Spleen (tissue), 11 donors: Measurements from ENCODE around the gene WASHC2A. TPM values are rescaled to one million over a fixed set of nuclear protein-coding genes. Genes with fewer than 3 reads are reported as not detected.
"Not testable (repeated sequence)": the region's sequence is repeated elsewhere in the genome, so short reads cannot be mapped to it uniquely, and the experiment has no call there.

ENCODE experiments used
- DNase-seq: peaks from one replicate; pipeline ENCODE4 v3.0.0-alpha.2; 2020
- H3K27ac ChIP-seq, 8 donors: fragments of 200-600 bp; sonication (generic) in 7 of 8; 1 replicate in 4 of 8; 2 replicates in 4 of 8; pipeline versions ENCODE4 v1.5.0 to v1.8.0; 2016 to 2021; ENCODE audit warnings: inconsistent platforms in 4 of 8, mild to moderate bottlenecking in 4 of 8, moderate library complexity in 1 of 8
- H3K27me3 ChIP-seq, 7 donors: fragments of 200-600 bp; sonication (generic) in 6 of 7; replicated peaks in 1 of 7; 1 replicate in 4 of 7; 2 replicates in 3 of 7; pipeline versions ENCODE4 v1.5.0 to v1.8.0; 2016 to 2021; ENCODE audit warnings: inconsistent platforms in 3 of 7, mild to moderate bottlenecking in 1 of 7
- H3K36me3 ChIP-seq, 6 donors: fragments of 200-600 bp; sonication (generic) in 5 of 6; 1 replicate in 4 of 6; 2 replicates in 2 of 6; pipeline versions ENCODE4 v1.5.0 to v1.8.0; 2016 to 2021; ENCODE audit warnings: inconsistent platforms in 2 of 6
- H3K4me1 ChIP-seq, 6 donors: fragments of 200-600 bp; sonication (generic) in 5 of 6; 1 replicate in 3 of 6; 2 replicates in 3 of 6; pipeline versions ENCODE4 v1.5.0 to v1.8.0; 2016 to 2021; ENCODE audit warnings: inconsistent platforms in 3 of 6
- H3K4me3 ChIP-seq, 8 donors: fragments of 200-600 bp; sonication (generic) in 7 of 8; 1 replicate in 4 of 8; 2 replicates in 4 of 8; pipeline versions ENCODE4 v1.5.0 to v1.8.0; 2016 to 2021; ENCODE audit warnings: inconsistent platforms in 4 of 8, mild to moderate bottlenecking in 4 of 8, moderate library complexity in 2 of 8
- H3K9me3 ChIP-seq, 8 donors: fragments of 200-600 bp; sonication (generic) in 7 of 8; 1 replicate in 4 of 8; 2 replicates in 4 of 8; pipeline versions ENCODE4 v1.5.0 to v1.8.0; 2016 to 2021; ENCODE audit warnings: inconsistent platforms in 4 of 8
- POLR2A ChIP-seq, 3 donors: fragments of 450-650 bp; IDR thresholded peaks; one replicate each; pipeline ENCODE4 v1.5.1; 2017; ENCODE audit warnings: antibody characterized with exemption in 3 of 3, mild to moderate bottlenecking in 1 of 3
- WGBS, 5 donors: extraction: QIAGEN DNeasy Blood & Tissue Kit in 3 of 5; methylation state at CpG; one replicate each; pipeline versions ENCODE4 v1.1.5 to v1.1.7; 2013 to 2018; 5-methylcytosine and 5-hydroxymethylcytosine counted together
- intact Hi-C: fragments of 100-400 bp; cut with DNase I; formaldehyde crosslinking; loops from one replicate; pipeline ENCODE4 v1.15.0; 2023; ENCODE audit warnings: low total_unique reads
- polyA plus RNA-seq, 3 donors: library from polyadenylated mRNA; stranded (reverse); fragments of 200-250 nt; gene quantifications; one replicate each; pipeline ENCODE4 v1.2.1, GENCODE V29; 2013
- total RNA-seq, 7 donors: library from RNA; depleted of rRNA in 3 of 7; stranded (reverse); fragments of >200 nt in 3 of 7; fragmentation: NEBNext Ultra II Directional in 4 of 7; extraction: Animal tissue kit (Norgen Biotek cat#: 25700) in 4 of 7; gene quantifications; one replicate each; pipeline versions ENCODE4 v1.1.0 to v1.2.1, GENCODE V29; 2016 to 2021
- donor health status: healthy with polysubstance abuse.
- donor health status: DM: no; HTN: no; CAD: no; lungs with moderate emphysema.
- donor health status: DM: no; HTN: no; CAD: no.
- donor health status: Bipolar disorder and iron deficiency.
- donor health status: healthy.
- donor health status: DM: no; HTN: no; CAD: no.
- donor health status: DM: yes; HTN: yes; CAD: no.

The WASHC2A gene
- total and polyA plus RNA-seq, 10 donors = 18.4 to 55.3 (median 41.5) TPM

GRCh38 chr10:50061548-50061947 is 6.2 kb upstream of the WASHC2A start:
- WGBS, 5 donors = 75 to 83% (median 77%) methylated on average over 5 to 7 of the region's 7 CpGs
- intact Hi-C loops, H3K4me3 ChIP-seq, H3K4me1 ChIP-seq, H3K27ac ChIP-seq, H3K27me3 ChIP-seq, DNase-seq, H3K36me3 ChIP-seq, H3K9me3 ChIP-seq: not testable (repeated sequence)

- no peaks in the 10 kb centered on the region for H3K27me3 ChIP-seq
- 22 to 47% (median 40%) methylated on average over 8 of the region's 8 CpGs for WGBS, 5 donors
Measured at GRCh38 chr10:50063100-50063499, 4.7 kb upstream of the WASHC2A start.

DNA sequence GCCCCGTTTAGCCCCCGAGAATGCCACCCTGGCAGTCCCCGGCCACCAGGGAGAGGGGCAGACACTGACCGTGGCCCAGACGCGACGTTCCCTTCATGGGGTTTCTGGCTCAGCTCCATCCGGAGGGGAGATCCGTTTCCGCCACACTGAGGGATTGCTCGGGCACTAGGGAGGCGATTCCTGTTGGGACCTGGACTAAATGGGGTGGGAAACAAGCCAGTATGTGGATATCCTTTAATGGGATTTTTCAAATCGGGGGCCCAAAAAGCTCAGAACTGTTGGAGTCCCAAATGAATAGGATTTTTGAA is 552 bp downstream of the WASHC2A start:
- H3K27me3 ChIP-seq, DNase-seq, intact Hi-C loops, H3K9me3 ChIP-seq: not testable (repeated sequence)
- peaks cover 0 to 30% (median 8%) of the 10 kb centered on the region in 6 donors for H3K4me1 ChIP-seq
- peak overlapping the region in 5 of 8 donors; percentile 80 to 89 (median 86) for H3K27ac ChIP-seq
- peaks cover 0 to 21% (median 0%) of the 10 kb centered on the region in 6 donors for H3K36me3 ChIP-seq
- H3K4me3 ChIP-seq = peak overlapping the region; percentile 60 to 94 (median 68)
- WGBS, 5 donors = 1 to 21% (median 4%) methylated on average over 2 to 12 of the region's 13 CpGs

More at GRCh38 chr10:50063100-50063499, 4.7 kb upstream of the WASHC2A start:
- Histone ChIP-seq H3K27ac (no peak overlapping the region), H3K36me3 (no peaks in the 10 kb centered on the region), H3K9me3 (no peaks in the 10 kb centered on the region), H3K4me1 (peaks cover 0 to 9% (median 2%) of the 10 kb centered on the region in 6 donors), H3K4me3 (no peak overlapping the region)
- no peak for TF ChIP-seq POLR2A (IDR thresholded peaks at IDR 0.05)
- DNase-seq = no peak
- intact Hi-C loops = no loop called here

DNA sequence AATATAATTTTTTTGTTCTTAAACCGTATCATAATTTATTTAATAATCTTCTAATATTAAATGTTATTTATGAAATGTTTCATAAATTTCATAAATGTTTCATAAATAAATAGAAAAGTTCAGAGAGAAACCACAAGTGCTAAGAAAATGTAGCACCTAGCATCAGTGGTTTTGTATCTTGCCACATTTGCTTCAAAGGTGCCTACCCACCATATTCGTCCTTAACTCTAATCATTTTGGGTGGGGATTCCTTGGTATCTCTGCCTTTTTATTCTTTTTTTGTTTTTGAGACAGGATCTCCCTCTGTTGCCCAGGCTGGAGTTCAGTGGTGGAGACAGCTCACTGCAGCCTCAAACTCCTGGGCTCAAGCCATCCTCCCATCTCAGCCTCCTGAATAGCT is 7.4 kb downstream of the WASHC2A start:
- H3K4me1 ChIP-seq, H3K27ac ChIP-seq, intact Hi-C loops, H3K9me3 ChIP-seq, DNase-seq, H3K4me3 ChIP-seq, H3K27me3 ChIP-seq: not testable (repeated sequence)
- 94 to 98% (median 96%) methylated on average over 1 to 2 of the region's 2 CpGs for WGBS, 5 donors
- H3K36me3 ChIP-seq = peaks cover 0 to 61% (median 5%) of the 10 kb centered on the region in 6 donors

DNA sequence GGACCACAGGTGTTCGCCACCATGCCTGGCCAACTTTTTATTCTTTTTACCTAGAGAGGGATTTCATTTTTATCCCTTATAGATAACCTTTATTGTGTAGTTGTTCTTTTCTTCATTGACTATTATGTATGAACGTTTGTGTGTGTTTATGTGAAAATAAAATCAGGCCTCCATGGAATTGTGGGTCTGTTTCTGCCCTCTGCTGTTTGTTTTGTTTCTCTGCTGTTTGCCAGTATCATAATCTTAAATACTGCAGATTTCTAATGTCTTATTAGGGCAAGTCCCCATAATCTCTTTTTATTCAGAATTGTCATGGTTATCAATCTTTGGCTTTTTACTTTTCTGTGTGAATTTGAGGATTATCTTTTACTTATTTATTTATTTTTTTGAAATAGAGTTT is 7.8 kb downstream of the WASHC2A start:
- H3K27me3 ChIP-seq, DNase-seq, H3K4me3 ChIP-seq, H3K27ac ChIP-seq, H3K9me3 ChIP-seq, H3K4me1 ChIP-seq, intact Hi-C loops: not testable (repeated sequence)
- peaks cover 0 to 61% (median 5%) of the 10 kb centered on the region in 6 donors for H3K36me3 ChIP-seq
- 52 to 66% (median 63%) methylated on average over 2 of the region's 2 CpGs for WGBS, 5 donors

DNA sequence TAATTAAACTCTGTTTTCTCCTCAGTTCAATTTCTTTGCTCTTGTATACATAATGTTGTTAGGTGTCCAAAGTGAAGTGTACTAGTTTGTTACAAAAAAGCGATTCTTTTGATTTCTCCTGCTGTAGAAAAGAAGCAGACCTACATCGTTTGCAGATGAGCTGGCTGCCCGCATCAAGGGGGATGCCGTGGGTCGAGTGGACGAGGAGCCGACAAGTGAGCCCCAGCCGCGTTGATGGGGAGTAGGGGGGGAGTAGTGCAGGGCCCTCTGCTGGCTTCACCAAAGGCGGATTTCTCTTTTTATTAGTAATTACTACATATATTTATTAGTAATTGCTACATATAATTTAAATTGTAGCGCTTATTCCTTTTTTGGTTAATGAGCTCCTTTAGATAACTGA is 23.6 kb downstream of the WASHC2A start:
- not testable (repeated sequence) for H3K27ac ChIP-seq

GRCh38 chr10:50092928-50093327 is 25.2 kb downstream of the WASHC2A start:
- H3K4me3 ChIP-seq, H3K4me1 ChIP-seq, H3K27me3 ChIP-seq, H3K9me3 ChIP-seq, intact Hi-C loops, DNase-seq, H3K27ac ChIP-seq: not testable (repeated sequence)
- 90 to 100% methylated on average over 2 to 5 of the region's 8 CpGs; no CpG with 5 or more reads in 3 of the 5 donors for WGBS, 5 donors
- H3K36me3 ChIP-seq = peaks cover 0 to 42% (median 2%) of the 10 kb centered on the region in 6 donors

More for the DNA sequence above, 23.6 kb downstream of the WASHC2A start:
- 86 to 98% (median 96%) methylated on average over 6 to 8 of the region's 11 CpGs for WGBS, 5 donors
- peaks cover 0 to 46% (median 7%) of the 10 kb centered on the region in 6 donors for H3K36me3 ChIP-seq
- H3K27me3 ChIP-seq, intact Hi-C loops, DNase-seq, H3K4me1 ChIP-seq, H3K4me3 ChIP-seq, H3K9me3 ChIP-seq: not testable (repeated sequence)

- H3K27me3 ChIP-seq, H3K27ac ChIP-seq, DNase-seq, H3K4me1 ChIP-seq, H3K9me3 ChIP-seq, H3K4me3 ChIP-seq, intact Hi-C loops: not testable (repeated sequence)
- H3K36me3 ChIP-seq = peaks cover 0 to 53% (median 2%) of the 10 kb centered on the region in 6 donors
- 90 to 100% (median 99%) methylated on average over 1 to 5 of the region's 5 CpGs for WGBS, 5 donors
Measured at GRCh38 chr10:50094630-50095029, 26.9 kb downstream of the WASHC2A start.

DNA sequence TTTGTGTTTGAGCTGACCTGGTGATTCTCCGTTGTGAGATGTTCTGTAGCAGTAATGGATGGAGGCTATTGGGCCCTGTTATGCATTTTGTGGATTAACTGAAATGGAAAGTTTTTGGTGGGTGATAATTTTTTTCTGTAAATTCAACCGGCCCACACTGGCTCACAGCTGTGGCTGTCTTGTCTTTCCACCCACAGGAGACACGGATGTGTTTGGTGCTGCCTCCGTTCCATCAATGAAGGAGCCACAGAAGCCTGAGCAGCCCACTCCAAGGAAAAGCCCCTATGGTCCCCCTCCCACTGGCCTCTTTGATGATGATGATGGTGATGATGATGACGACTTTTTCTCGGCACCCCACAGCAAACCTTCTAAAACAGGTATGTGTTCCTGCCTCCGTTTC is 27.6 kb downstream of the WASHC2A start:
- peaks cover 0 to 53% (median 2%) of the 10 kb centered on the region in 6 donors for H3K36me3 ChIP-seq
- H3K9me3 ChIP-seq, H3K4me1 ChIP-seq, H3K4me3 ChIP-seq, H3K27ac ChIP-seq, DNase-seq, intact Hi-C loops, H3K27me3 ChIP-seq: not testable (repeated sequence)
- 89 to 99% (median 95%) methylated on average over 7 of the region's 7 CpGs for WGBS, 5 donors

GRCh38 chr10:50096722-50097121 is 29.0 kb downstream of the WASHC2A start:
- H3K4me3 ChIP-seq, intact Hi-C loops, H3K27ac ChIP-seq, H3K4me1 ChIP-seq, DNase-seq, H3K27me3 ChIP-seq, H3K9me3 ChIP-seq: not testable (repeated sequence)
- WGBS, 5 donors = 63 to 100% (median 93%) methylated on average over 1 of the region's 3 CpGs; no CpG with 5 or more reads in 1 of the 5 donors
- H3K36me3 ChIP-seq = peaks cover 0 to 60% (median 11%) of the 10 kb centered on the region in 6 donors

GRCh38 chr10:50098645-50099044 is 30.9 kb downstream of the WASHC2A start:
- H3K4me3 ChIP-seq, DNase-seq, H3K27me3 ChIP-seq, H3K9me3 ChIP-seq, H3K4me1 ChIP-seq, intact Hi-C loops, H3K27ac ChIP-seq: not testable (repeated sequence)
- peaks cover 0 to 63% (median 14%) of the 10 kb centered on the region in 6 donors for H3K36me3 ChIP-seq
- 83 to 98% (median 86%) methylated on average over 2 to 3 of the region's 3 CpGs for WGBS, 5 donors

GRCh38 chr10:50101139-50101582 is 33.4 kb downstream of the WASHC2A start:
- H3K27me3 ChIP-seq, H3K4me3 ChIP-seq, intact Hi-C loops, H3K4me1 ChIP-seq, DNase-seq, H3K9me3 ChIP-seq, H3K27ac ChIP-seq: not testable (repeated sequence)
- peaks cover 0 to 71% (median 17%) of the 10 kb centered on the region in 6 donors for H3K36me3 ChIP-seq
- 73 to 91% (median 80%) methylated on average over 8 to 9 of the region's 9 CpGs for WGBS, 5 donors
